Gastroesophageal sphincter (tissue), 3 donors: ENCODE data around the gene STAM.

Source experiments
- EP300 ChIP-seq: sonication (generic); formaldehyde crosslinking; IDR thresholded peaks from one replicate; pipeline ENCODE4 v1.6.1; 2017; ENCODE audit warnings: antibody characterized with exemption, mild to moderate bottlenecking
- POLR2A ChIP-seq, 2 donors: fragments of 450-650 bp; IDR thresholded peaks; one replicate each; pipeline ENCODE4 v1.6.1; 2017; ENCODE audit warnings: antibody characterized with exemption in 2 of 2, mild to moderate bottlenecking in 2 of 2, moderate library complexity in 1 of 2
- POLR2AphosphoS5 ChIP-seq: sonication (generic); formaldehyde crosslinking; IDR thresholded peaks from one replicate; pipeline ENCODE4 v1.6.1; 2017; ENCODE audit warnings: antibody characterized with exemption
- TF ChIP-seq, protein P1 (sequence below), 4 experiments: fragments of 200-600 bp in 2 of 4; fragments of 450-650 bp in 2 of 4; sonication (generic) in 1 of 4; IDR thresholded peaks; one replicate each; pipeline ENCODE4 v1.5.1; 2017 to 2019; ENCODE audit warnings: antibody characterized with exemption in 4 of 4, mild to moderate bottlenecking in 2 of 4, moderate library complexity in 2 of 4

DNA sequence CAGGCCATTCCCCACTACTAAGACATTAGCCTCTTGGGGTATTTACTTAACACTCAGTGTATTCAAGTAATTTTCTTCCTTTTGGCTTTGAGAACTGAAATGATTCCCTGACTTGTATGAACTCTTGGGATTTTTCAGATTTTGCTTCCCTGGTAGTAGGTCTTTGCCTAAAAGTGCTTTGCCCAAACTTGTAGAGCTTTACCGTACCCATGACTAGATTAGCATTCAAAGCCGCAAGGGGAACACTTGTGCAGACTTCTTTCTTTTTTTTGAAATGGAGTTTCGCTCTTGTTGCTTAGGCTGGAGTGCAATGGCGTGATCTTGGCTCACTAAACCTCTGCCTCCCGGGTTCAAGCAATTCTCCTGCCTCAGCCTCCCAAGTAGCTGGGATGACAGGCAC is 6.1 kb upstream of the STAM start:
- TF ChIP-seq, protein P1, sequence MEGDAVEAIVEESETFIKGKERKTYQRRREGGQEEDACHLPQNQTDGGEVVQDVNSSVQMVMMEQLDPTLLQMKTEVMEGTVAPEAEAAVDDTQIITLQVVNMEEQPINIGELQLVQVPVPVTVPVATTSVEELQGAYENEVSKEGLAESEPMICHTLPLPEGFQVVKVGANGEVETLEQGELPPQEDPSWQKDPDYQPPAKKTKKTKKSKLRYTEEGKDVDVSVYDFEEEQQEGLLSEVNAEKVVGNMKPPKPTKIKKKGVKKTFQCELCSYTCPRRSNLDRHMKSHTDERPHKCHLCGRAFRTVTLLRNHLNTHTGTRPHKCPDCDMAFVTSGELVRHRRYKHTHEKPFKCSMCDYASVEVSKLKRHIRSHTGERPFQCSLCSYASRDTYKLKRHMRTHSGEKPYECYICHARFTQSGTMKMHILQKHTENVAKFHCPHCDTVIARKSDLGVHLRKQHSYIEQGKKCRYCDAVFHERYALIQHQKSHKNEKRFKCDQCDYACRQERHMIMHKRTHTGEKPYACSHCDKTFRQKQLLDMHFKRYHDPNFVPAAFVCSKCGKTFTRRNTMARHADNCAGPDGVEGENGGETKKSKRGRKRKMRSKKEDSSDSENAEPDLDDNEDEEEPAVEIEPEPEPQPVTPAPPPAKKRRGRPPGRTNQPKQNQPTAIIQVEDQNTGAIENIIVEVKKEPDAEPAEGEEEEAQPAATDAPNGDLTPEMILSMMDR (IDR thresholded peaks at IDR 0.05) = no peak
- TF ChIP-seq POLR2A (IDR thresholded peaks at IDR 0.05) (no peak), POLR2AphosphoS5 (no peak), EP300 (no peak)
